ENCODE data around the gene PUS3.

GRCh38 chr11:125938418-125938817 is 35.4 kb upstream of the PUS3 start:
- TF ChIP-seq CTCF (IDR thresholded peaks at IDR 0.05; ENCODE audit: low read depth, low read length, poor library complexity, severe bottlenecking) (no peak), EZH2phosphoT487 (IDR thresholded peaks at IDR 0.05; ENCODE audit: borderline replicate concordance, low read length) (no peak)
